Measurements from ENCODE around the gene SCYL2.

DNA sequence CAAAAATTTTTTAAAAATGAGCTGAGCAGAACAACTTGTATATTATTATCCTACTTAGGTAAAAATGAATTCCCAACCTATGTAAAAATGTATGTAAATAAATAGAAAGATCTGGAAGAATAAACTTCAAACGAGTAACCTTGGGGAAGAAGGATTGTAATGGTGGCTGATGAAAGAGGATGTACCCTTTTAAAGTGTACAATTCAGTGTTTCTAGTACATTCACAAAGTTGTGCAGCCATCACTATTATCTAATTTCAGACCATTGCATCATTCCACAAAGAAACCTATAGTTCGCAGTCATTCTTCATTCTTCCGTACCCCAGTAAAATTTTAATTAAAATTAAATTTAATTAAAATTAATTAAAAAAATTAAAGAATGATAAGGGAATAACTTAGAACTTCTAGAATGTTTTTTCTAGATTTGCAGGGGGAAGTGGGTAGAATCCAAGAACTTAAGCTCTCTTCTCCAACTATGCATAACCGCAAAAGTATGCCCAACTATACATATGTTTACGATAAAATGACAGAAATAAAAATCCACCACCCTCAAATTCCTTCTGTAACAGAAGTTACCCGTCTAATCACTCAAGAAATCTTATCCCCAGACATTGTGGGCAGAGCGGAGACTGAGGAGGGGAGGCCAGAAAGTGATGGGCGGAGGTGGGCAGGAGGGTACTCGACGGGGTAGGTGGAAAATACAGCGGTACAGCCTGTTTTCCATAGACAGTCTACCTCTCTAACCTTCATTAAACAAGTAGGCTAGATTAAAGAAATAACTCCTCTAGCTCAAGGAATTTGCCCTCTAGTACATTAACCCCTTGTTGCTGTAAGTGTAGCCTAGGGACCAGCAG lies 1.0 kb upstream of the SCYL2 start:
- TF ChIP-seq, protein P1, sequence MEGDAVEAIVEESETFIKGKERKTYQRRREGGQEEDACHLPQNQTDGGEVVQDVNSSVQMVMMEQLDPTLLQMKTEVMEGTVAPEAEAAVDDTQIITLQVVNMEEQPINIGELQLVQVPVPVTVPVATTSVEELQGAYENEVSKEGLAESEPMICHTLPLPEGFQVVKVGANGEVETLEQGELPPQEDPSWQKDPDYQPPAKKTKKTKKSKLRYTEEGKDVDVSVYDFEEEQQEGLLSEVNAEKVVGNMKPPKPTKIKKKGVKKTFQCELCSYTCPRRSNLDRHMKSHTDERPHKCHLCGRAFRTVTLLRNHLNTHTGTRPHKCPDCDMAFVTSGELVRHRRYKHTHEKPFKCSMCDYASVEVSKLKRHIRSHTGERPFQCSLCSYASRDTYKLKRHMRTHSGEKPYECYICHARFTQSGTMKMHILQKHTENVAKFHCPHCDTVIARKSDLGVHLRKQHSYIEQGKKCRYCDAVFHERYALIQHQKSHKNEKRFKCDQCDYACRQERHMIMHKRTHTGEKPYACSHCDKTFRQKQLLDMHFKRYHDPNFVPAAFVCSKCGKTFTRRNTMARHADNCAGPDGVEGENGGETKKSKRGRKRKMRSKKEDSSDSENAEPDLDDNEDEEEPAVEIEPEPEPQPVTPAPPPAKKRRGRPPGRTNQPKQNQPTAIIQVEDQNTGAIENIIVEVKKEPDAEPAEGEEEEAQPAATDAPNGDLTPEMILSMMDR (IDR thresholded peaks at IDR 0.05): no peak
- TF ChIP-seq POLR2A (IDR thresholded peaks at IDR 0.05): no peak

Measured in thyroid gland (tissue), 4 donors.